ENCODE measurements around the gene DNAH9.
"Not testable (repeated sequence)": the region's sequence is repeated elsewhere in the genome, so short reads cannot be mapped to it uniquely, and the experiment has no call there.

DNAH9 gene

DNA sequence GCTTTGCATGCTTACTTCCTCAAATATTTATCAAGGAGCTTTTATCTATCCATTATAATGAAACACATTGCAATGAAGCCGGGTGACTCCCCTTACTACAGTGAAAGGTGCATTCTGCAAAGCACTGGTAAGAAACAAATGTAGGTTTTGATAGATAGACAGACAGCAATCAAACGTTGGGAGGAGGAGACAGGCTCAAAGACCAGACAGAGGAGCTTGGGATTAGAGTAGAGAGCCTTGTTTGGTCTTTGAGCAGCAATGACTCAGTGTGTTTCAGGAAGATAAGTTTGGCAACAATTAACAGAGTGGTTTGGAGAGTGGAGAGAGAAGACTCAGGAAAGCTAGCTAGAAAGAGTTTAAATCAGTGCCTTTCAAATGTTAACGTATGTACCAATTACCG lies 330.2 kb downstream of the DNAH9 start:
- no peak for DNase-seq

DNA sequence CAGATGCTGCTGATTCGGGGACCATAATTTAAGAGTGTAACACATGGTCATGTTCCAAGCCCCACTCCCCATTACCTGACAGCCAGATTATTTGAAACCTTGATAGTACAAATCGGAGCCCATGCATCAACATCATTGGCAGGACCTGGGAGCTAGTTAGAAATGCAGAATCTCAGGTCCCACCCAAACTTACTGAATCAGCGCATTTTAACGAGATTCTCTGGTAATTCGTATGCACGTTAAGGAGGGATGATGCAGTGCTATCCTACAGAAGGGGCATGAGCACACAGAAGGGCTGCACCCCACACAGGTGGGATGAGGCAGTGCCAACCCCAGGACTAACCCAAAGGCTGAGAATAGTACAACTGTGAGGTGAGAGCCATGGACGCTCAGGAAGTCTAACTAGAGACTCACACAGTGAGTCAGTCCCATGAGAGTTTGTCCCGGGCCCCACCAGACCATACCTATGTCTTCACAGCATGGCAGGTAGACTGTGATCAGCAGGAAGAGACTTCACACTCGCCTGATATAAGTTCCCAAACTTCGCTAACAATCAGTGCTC lies 334.1 kb downstream of the DNAH9 start:
- no peak for DNase-seq

DNA sequence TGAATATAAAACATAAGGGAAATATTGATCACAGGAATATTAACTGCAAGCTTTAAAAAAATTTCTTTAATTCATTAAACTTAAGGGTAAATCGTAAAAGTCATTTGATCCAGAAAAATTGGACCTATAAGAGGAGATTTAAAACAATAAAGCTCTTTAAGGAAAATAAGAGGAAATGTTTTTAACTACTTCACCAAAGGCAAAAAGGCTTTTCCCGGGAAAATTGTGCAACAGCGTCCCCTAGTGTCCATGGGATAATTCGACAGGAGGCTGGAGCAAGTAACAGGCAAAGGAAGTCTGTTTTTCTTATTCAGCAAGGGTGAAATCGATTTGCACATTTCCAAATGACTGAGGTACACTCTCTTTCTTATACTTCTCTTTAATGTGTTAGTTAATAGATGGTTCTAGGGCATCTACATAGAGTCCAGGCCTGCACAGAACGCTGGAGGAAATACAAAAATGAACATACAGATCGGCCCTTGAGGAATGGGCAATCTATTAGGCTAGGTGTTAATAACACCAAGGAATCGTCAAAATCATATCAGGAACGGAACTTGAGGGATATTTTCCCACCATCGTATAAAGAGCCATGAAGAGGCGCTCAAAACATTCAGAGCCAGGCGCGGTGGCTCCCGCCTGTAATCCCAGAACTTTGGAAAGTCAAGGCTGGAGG lies 337.6 kb downstream of the DNAH9 start:
- DNase-seq = peak; percentile 52

DNA sequence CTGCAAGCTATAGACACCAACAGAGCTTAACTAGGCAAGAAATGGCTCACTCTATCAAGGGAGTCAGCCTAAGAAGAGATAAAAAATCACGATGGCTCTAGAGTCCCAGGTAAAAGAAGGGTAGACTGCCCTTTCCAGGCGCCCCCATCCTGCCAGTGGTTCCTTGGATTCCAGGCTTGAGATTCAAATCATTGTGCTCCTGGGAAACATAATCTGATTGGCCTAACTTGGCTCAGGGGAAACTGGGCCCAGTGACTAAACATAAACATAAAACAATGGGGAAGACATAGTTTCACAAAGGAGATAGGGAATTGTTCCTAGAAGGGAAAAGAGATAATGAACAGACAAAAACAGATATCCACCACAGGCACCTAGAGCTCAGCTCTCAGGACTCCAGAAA lies 342.6 kb downstream of the DNAH9 start:
- no peak for DNase-seq

DNA sequence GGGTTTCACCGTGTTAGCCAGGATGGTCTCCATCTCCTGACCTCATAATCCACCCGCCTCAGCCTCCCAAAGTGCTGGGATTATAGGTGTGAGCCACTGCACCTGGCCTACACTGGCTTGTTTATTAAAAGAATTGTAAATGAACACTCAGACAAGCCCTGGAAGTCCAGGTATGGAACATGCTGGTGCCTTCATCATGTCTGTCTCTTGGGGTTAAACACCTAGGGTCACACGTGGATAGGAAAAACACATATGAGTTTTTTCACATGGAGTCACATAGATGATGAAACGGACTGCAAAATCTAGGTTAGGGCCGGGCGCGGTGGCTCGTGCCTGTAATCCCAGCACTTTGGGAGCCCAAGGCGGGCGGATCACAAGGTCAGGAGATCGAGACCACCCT lies 344.8 kb downstream of the DNAH9 start:
- DNase-seq = not testable (repeated sequence)

DNA sequence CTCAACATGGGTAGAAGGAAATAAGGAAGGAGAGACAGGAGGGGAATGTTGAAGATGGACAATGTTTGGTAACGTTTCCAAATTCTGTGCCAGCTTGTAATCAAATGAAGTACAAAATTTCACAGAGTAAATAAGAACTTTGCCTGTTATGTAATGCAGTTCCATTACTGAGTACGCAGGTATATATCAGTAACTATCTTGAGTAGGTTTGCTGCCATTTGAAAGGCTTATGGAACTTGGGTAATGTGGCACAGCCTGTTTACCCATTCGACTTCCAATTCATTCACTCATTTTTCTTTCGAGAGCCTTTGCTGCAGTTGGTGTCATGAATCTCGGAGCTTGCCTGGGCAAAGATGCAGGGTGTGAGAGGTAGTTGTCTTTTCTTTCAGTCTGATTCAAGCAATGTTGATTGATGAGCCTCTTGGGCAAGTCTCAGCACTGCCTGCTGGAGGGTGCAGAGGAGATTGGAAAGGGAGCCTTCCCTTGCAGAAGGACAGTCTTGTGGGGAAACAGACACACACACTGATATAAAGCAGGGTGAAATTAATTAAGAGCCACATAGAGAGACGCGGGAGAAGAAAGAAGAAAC lies 345.6 kb downstream of the DNAH9 start:
- no peak for DNase-seq

DNA sequence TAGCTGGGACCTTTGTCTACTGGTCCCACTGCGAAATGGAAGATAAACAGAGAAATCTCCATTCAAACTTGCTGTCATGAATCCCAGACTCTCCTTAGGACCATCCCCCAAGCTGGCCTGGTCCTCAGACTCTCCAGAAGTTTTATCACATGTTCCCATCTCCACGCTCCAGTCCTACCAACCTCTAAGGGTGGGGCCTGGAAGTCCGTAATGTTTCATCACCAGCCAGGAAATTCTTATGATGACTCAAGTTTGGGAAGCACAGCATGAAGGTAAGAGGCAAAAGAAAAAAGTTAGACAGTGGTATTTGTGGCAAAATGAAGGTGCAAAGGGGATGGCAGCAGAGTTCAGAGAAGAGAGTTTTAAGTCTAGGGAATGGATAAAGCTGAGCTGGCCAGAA lies 346.3 kb downstream of the DNAH9 start:
- DNase-seq = no peak

DNA sequence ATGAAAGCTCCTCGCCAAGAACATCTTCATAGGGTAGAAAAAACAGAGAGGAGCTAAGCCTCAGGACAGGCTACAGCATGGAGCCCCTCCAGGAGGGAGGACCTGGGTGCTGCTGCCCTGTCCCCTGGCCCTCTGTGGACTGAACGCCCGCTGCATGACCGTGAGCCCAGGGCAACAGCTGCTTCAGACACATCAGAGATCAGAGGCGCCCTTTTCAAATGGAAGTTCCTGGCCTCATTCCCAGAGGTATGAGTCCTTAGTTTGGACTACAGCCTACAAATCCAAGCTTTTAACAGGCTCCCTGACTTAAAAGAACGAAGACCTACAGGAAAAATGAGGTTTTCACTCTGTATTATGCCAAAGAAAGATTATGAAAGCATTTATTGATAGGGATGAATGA lies 350.5 kb downstream of the DNAH9 start:
- no peak for DNase-seq

DNA sequence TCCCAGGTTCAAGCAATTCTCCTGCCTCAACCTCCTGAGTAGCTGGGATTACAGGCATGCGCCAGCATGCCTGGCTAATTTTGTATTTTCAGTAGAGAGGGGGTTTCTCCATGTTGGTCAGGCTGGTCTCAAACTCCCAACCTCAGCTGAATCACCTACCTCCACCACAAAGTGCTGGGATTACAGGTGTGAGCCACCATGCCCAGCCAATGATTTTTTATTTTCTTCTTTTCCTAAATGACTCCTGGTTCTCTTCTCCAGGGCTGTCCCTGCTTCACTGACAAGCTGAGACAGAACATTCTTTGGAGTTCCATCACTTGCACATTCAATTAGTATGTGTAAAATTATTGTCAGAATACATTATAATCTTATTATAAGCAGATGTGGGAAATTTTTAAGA lies 351.3 kb downstream of the DNAH9 start:
- not testable (repeated sequence) for DNase-seq

DNA sequence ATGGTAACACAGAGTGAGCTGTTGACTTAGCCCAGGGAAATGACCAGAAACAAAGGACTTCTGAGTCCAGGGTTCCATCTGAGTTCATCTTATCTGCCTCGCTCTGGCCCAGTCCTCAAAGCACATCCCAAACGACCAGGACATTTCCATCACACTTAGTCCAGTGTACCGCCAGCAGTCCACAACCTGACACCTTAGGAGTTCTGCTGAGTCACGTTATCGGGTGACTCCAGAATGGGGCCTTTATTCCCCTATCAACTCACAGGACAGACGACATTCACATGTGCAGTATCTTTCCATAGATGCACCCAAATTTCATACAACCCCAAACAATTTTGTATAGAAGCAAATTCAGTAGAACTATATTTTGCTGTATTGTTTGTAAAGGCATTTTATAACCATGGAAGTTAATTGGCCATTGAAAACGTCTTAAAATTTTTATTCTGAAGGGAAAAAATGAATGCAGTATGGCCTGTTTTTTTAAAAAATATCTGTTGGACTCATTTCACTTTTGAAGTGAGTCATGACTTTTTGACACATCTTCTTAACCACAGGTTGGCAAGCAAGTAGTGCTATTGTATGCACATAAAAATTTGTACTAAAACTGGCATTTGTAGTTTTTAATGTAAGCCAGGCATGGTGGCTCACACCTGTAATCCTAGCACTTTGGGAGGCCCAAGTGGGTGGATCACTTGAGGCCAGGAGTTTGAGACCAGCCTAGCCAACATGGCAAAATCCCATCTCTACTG lies 352.7 kb downstream of the DNAH9 start:
- DNase-seq = no peak

DNA sequence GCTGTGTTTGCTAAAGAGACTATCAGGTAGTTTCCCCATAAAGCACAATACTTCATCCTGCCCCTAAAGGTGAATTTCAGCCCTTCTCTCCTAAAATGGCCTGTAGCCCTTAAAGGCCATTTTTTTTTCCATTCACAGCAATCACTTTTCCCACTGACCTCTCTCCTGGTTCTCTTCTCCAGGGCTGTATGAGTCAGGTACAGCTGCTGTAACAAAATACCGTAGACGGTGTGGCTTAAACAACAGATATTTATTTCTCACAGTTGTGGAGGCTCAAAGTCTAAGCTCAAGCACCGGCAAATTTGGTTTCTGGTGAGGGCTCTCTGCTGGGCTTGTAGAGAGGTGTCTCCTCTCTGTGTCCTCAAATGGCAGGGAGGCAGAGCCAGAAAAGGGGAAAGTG lies 354.3 kb downstream of the DNAH9 start:
- DNase-seq = no peak

DNA sequence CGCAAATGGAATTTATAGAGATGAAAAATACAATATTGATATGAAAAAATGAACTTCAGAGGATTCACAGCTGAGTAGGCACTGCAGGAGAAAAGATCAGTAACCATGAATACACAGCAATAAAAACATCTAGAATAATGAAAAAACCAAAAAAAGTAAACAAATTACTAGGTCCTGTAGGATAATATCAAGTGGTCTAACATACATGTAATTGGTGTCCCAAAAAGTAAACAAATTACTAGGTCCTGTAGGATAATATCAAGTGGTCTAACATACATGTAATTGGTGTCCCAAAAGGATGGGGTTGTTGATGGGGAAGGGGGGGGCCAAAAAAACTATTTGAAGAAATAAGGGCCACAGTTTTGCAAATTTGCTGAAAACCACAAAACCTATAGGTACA lies 355.7 kb downstream of the DNAH9 start:
- DNase-seq = no peak

DNA sequence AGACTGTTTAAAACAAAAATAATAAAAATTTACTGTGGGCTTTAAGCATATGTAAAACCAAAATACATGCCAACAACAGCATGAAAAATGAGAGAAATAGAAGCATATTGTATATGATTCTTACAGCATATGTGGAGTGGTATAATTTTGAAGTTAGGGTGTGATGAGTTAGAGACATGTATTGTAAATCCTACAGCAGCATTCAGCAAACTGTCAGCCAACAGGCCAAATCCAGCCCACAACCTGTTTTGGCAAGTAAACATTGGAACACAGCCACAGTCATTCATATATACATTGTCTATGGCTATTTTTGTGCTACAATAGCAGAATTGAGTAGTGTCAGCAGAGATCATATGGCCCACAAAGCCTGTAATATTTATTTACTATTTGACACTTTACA lies 356.7 kb downstream of the DNAH9 start:
- no peak for DNase-seq

DNA sequence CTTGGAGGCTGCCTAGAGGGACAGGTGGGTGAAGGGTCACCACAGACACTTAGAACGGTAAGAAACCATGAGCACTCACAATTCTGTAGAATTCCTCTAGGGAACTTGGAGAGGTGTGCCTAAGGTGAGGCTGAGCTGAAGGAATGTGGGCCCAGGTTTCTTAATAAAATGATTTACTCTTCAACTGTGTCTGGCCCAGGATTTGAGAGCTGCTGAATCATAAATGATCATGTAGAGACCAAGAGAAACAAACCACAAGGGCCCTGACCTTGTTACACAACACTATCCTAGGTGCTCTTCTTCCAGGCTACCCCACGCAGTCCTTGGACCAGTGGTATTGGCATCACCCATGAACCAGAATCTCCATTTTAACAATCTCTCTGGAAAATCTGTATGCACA lies 371.3 kb downstream of the DNAH9 start:
- DNase-seq = no peak

DNA sequence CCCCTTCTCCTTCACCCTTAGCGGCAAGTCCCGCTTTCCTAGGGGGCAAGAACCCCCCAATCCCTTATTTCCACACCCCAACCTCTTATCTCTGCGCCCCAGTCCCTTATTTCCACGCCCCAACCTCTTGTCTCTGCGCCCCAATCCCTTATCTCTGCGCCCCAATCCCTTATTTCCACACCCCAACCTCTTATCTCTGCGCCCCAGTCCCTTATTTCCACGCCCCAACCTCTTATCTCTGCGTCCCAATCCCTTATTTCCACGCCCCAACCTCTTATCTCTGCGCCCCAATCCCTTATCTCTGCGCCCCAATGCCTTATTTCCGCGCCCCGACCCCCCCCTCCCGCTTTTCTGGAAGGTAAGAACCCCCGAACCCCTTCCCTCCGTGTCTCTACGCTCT lies 374.5 kb downstream of the DNAH9 start:
- not testable (repeated sequence) for DNase-seq

DNA sequence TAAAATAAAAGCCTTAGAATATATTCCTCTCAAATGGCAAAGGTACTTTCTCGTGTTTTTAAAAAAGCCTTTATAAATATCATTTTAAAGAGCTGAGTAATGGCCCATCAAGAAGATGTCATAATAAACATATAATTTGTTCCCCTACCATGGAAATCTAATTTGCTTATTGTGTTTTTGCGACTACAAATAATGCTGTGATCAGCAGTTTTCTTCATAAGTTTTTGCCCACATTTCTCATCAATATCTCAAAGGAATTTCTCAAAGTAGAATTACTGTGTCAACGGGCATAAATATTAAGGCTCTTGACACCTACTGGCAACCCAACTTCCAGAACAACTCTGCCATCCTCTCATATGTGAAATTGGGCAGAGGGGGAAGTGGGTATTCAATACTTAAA lies 381.5 kb downstream of the DNAH9 start:
- DNase-seq = no peak

DNA sequence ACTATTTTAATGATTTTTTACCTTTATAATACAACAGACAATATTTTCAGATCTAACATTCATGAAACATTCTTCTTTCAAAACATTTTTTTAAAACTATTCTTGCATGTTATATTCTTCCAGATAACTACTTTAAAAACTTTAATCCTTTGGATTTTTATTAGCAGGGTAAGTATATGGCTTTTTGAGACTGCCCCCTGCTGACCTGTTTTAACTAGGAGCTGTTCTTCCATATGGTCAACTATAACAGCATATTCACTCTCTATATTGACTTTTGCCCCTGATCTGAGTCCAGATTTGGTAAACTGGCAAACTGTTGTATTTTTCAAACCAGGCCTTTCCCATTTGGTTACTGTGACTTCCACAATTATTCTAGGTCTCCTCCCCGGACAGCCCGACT lies 382.5 kb downstream of the DNAH9 start:
- DNase-seq = no peak

DNA sequence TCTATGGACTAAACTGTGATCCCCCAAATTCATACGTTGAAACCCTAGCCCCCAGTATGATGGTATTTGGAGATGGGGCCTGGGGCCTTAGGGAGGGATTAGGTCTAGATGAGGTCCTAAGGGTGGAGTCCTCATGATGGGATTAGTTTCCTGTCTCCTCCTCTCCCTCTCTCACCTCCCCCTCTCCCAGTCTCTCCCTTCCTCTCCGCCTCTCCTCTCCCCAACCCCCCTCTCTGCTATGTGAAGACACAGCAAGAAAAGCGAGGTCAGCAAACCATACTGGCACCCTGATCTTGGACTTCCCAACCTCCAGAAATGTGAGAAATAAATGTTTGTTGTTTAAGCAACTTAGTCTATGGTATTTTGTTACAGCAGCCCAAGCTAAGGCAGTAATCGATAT lies 383.6 kb downstream of the DNAH9 start:
- DNase-seq = no peak

DNA sequence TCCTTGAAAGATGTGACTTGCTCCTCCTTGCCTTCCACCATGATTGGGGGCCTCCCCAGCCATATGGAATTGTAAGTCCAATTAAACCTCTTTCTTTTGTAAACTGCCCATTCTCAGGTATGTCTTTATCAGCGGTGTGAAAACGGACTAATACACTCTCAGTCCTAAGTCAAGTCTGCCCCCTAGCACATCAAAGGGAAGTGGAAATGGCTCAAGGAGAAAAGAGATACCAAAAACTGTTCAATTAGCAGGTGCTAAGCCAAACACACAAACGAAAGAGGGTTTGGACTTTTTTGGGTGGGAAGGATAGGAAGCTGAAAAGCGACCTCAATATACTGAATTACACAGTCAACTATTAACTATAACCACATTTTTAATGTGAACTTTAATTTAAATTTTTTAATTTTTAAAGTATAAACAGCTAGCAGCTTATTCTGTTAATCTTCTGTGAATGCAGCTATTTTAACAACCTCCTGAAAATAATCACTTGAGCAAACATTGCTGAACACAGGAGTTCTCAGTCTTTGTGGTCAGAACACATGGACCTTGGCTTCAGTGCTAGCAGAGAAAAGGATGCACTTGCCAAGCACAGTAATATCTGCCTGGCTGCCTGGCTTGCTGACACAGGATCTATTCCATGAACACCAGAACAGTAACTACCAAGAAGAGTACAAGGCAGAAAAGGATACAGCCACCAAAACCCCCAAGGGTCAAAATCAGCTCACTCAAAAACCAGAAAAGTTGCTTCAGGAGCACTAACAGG lies 388.1 kb downstream of the DNAH9 start:
- DNase-seq = no peak

DNA sequence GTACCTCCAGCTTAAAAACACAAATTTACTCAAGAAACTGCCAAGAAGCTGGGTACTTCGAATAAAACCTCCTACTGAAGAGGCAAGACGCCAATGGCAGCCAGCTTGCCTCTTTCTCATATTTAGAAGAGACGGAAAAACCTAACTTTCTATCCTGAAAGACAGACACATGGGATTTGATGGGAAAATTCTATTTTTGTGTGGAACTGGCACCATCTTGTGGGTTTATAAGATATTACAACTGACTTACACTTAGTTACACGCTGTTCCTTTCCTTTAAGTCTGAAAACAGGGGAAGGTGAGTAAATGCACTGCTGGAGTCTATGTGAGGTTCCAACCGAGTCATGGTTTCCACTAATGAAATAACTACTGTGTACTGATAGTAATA lies 388.7 kb downstream of the DNAH9 start:
- peak; percentile 21 for DNase-seq

DNA sequence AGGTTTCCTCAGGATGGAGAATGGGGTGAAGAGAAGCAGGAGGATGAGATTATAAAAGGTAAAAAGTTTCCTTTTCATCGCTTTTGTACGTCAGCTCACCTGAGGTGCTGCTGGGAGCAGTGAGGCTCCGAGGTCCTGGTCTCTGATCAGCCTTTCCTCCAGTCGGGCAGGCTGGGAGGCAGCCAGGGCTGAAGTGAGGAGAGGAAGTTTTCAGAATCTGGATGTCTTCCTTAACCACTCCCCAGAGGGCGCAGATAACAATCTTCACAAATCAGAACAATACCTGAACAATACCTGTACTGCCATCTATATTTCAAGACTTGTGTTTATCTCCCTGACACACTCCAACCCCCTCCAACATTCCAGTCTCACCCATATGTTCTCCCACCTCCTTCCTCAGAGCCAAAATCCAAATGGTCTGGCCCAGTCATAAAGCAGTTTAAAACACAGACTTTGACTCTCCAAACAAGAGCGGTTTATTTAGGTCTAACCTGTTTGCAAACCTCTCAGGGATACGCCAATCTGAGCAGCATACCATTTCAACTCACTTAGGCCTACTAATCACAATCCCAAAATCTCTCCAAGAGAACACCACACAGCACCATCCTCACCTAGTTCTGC lies 392.2 kb downstream of the DNAH9 start:
- no peak for DNase-seq

DNA sequence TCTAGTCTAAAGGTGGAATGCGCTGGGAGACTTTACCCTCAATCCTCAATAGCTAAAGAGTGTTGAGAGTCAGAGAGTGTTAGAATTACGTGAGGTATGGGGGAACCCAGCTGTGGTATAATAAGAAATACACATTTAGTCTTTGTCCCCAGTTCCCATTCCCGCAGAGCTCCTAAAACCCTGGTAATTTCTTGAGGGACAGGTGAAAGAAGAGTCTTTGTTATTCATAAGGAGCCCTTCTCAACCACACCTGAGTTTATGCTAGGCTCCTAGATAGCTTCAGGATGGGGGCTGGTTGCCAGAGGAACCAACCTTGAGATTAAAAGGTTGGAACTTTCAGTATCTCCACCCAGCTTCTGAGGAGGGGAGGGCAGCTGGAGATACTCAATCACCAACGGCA lies 393.2 kb downstream of the DNAH9 start:
- DNase-seq = no peak

DNA sequence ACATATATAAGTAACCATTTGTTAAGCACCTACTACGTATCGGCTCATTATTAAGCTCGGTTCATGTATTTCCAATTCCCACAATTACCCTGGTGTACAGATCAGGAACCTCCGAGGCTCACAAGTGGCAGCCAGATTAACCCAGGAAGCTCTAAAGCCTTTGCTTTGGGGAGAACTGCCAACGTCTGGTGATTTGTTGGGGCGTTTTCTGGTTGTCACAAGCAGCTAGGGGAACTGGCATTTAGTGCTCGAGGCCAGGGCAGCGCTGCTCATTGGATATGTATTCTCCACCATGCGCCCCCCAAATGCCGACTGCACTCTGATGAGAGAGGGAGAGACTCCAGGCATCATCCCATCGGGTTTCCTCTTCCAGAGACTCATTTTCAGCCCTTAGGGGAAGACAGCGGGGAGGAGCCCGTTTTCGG lies 398.5 kb downstream of the DNAH9 start:
- peak; percentile 59 for DNase-seq

Data from suppressor macrophage treated with lipopolysaccharide for 4 hours (primary cell).